ENCODE measurements around the gene GPR3. TPM values are rescaled to one million over a fixed set of nuclear protein-coding genes. Genes with fewer than 3 reads are reported as not detected.
A peak's percentile ranks its signal among the peaks of the same experiment; 100 is the strongest.

The GPR3 gene
- total and polyA plus RNA-seq, 11 donors: 0.11 to 3.7 (median 0.53) TPM; not detected in 1

- Histone ChIP-seq H3K4me3 (no peak overlapping the region), H3K4me1 (peaks cover 3 to 75% (median 46%) of the 10 kb centered on the region in 12 donors), H3K27me3 (no peaks in the 10 kb centered on the region), H3K36me3 (no peaks in the 10 kb centered on the region), H3K27ac (peak overlapping the region in 9 of 12 donors; percentile 21 to 70 (median 35)), H3K9me3 (no peaks in the 10 kb centered on the region)
- no peak for TF ChIP-seq CTCF (IDR thresholded peaks at IDR 0.05)
- peak in 1 of 2 donors; percentile 16 for TF ChIP-seq POLR2A (IDR thresholded peaks at IDR 0.05)
- intact Hi-C loops (cut with DNase I): loop anchor here in 8 of 10 donors (5.0 to 10.0 kb wide), 5 partner anchors 265 to 352 kb away; no protein-coding TSS in a partner anchor
- WGBS, 4 donors: 56 to 88% (median 61%) methylated on average over 1 to 3 of the region's 3 CpGs
- peak in 1 of 5 donors; percentile 50 for DNase-seq
- peak in 1 of 4 donors; percentile 6 for ATAC-seq
Observed at GRCh38 chr1:27397110-27397509, 4.7 kb downstream of the GPR3 start.

GRCh38 chr1:27397749-27398148 is 5.3 kb downstream of the GPR3 start:
- WGBS, 4 donors: 82 to 87% (median 83%) methylated on average over 7 of the region's 7 CpGs
- Histone ChIP-seq H3K4me1 (peaks cover 8 to 77% (median 50%) of the 10 kb centered on the region in 12 donors), H3K9me3 (no peaks in the 10 kb centered on the region), H3K27ac (peak overlapping the region in 2 of 12 donors; percentile 35 to 70), H3K36me3 (no peaks in the 10 kb centered on the region), H3K27me3 (no peaks in the 10 kb centered on the region), H3K4me3 (no peak overlapping the region)
- intact Hi-C loops (cut with DNase I): loop anchor here in 8 of 10 donors (5.0 to 10.0 kb wide), 5 partner anchors 265 to 353 kb away; no protein-coding TSS in a partner anchor
- TF ChIP-seq POLR2A (IDR thresholded peaks at IDR 0.05) (no peak), CTCF (IDR thresholded peaks at IDR 0.05) (no peak)
- DNase-seq: no peak
- no peak for ATAC-seq

- Histone ChIP-seq H3K27me3 (no peaks in the 10 kb centered on the region), H3K27ac (no peak overlapping the region), H3K4me1 (peaks cover 14 to 83% (median 57%) of the 10 kb centered on the region in 12 donors), H3K9me3 (no peaks in the 10 kb centered on the region), H3K4me3 (no peak overlapping the region), H3K36me3 (no peaks in the 10 kb centered on the region)
- 78 to 87% (median 85%) methylated on average over 2 to 4 of the region's 4 CpGs for WGBS, 4 donors
- intact Hi-C loops (cut with DNase I): loop anchor here in 8 of 10 donors (5.0 to 10.0 kb wide), 5 partner anchors 264 to 354 kb away; no protein-coding TSS in a partner anchor
- ATAC-seq (no peak), DNase-seq (no peak)
- TF ChIP-seq POLR2A (IDR thresholded peaks at IDR 0.05): no peak
- no peak for TF ChIP-seq CTCF (IDR thresholded peaks at IDR 0.05)
Observed at GRCh38 chr1:27398405-27399149, 6.2 kb downstream of the GPR3 start.

- Histone ChIP-seq H3K27ac (peak overlapping the region in 3 of 12 donors; percentile 15 to 42 (median 28)), H3K9me3 (no peaks in the 10 kb centered on the region), H3K4me1 (peaks cover 17 to 92% (median 66%) of the 10 kb centered on the region in 12 donors), H3K27me3 (no peaks in the 10 kb centered on the region), H3K36me3 (no peaks in the 10 kb centered on the region), H3K4me3 (no peak overlapping the region)
- no peak for DNase-seq
- intact Hi-C loops (cut with DNase I): loop anchor here (2.0 to 10.0 kb wide), 10 partner anchors 125 to 355 kb away; partner anchors contain the start of gene AHDC1 (in 3 of the 10)
- ATAC-seq: no peak
- WGBS, 4 donors: 40 to 56% (median 47%) methylated on average over 10 to 19 of the region's 19 CpGs
- TF ChIP-seq POLR2A (IDR thresholded peaks at IDR 0.05) (no peak), CTCF (IDR thresholded peaks at IDR 0.05) (no peak)
Observed at GRCh38 chr1:27399251-27400025, 7.0 kb downstream of the GPR3 start.
